ENCODE results near the gene PABPC3. TPM values are rescaled to one million over a fixed set of nuclear protein-coding genes. Genes with fewer than 3 reads are reported as not detected.

PABPC3 gene
- total and polyA plus RNA-seq, 2 of the 8 experiments (the other 6 are each of a cell fraction or from before 2014, with no cell fraction given), result 0.18 to 0.48 TPM

DNA sequence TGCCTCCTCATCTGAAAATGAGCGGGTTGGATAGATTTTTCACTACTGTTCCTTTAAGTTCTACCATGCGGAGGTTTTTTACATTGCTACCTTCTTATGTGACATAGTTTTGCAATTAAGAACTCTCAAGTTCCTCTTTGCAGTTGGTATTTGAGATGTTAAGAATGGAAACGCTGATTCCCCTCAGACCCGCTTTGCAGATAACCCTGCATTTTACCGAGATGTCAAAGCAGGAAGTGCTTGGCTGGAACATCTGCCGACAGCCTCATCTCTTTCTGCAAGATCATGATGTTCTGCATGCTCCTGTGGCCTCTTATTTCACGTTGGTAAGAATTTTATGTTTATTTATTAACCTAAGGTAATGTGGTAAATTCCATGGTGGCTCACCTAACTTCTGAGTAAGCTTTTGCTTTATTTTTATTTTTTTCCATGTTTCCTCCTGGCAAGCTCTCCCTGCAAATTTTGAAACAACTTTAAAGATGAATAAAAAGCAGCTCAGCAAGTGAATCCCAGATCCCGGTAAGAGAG lies 22.5 kb downstream of the PABPC3 start:
- Histone ChIP-seq H3K79me2 (ENCODE audit: control insufficient read depth in 1 of 2, insufficient read depth in 2 of 2, low read length in 2 of 2) (no peaks in the 10 kb centered on the region), H3K4me2 (ENCODE audit: insufficient read depth in 1 of 2, low read depth in 2 of 2, low read length in 2 of 2) (no peak overlapping the region), H4K5ac (ENCODE audit: insufficient read length, low read depth, low read length) (no peak overlapping the region), H4K91ac (replicated peaks; ENCODE audit: insufficient read length, low read length) (peak overlapping the region; percentile 8), H3K9me3 (ENCODE audit: insufficient read depth in 2 of 2, low read depth in 1 of 2, low read length in 1 of 2) (no peaks in the 10 kb centered on the region), H2AK5ac (ENCODE audit: low read depth, low read length) (no peak overlapping the region), H3K27ac (ENCODE audit: low read depth, low read length) (no peak overlapping the region), H3K14ac (ENCODE audit: insufficient read length) (no peak overlapping the region), H3K4ac (replicated peaks; ENCODE audit: insufficient read length, low read depth, low read length) (no peak overlapping the region), H4K20me1 (replicated peaks in 1 of 2; ENCODE audit: control insufficient read depth in 1 of 2, insufficient read depth in 2 of 2, low read length in 2 of 2) (no peaks in the 10 kb centered on the region), H2BK12ac (ENCODE audit: low read depth, low read length) (0 out of 2 replicates have a peak overlapping the region, but pooled peaks have one; percentile 2), H2BK15ac (ENCODE audit: low read length) (no peak overlapping the region), H2BK5ac (ENCODE audit: low read depth, low read length) (no peak overlapping the region), H3K18ac (ENCODE audit: extremely low read depth, low read length) (no peak overlapping the region), H3K9ac (replicated peaks in 1 of 4; ENCODE audit: extremely low read depth in 1 of 4, low read depth in 3 of 4, low read length in 3 of 4) (no peak overlapping the region), H3K23ac (ENCODE audit: insufficient read length) (no peak overlapping the region), H3K27me3 (replicated peaks in 1 of 4; ENCODE audit: control insufficient read depth in 3 of 4, extremely low read depth in 1 of 4, insufficient read depth in 3 of 4, low read length in 3 of 4) (no peaks in the 10 kb centered on the region; a peak in 1 of 7 replicates), H4K8ac (ENCODE audit: extremely low read depth, insufficient read depth, low read length) (no peak overlapping the region), H3K4me1 (replicated peaks in 1 of 4; ENCODE audit: control insufficient read depth in 3 of 4, insufficient read depth in 4 of 4, low read length in 3 of 4) (peaks cover 1 to 10% (median 4%) of the 10 kb centered on the region in 4 experiments; a peak in 6 of 7 replicates), H3K4me3 (ENCODE audit: extremely low read depth in 1 of 4, insufficient read depth in 2 of 4, low read depth in 3 of 4, low read length in 4 of 4) (no peak overlapping the region), H3K23me2 (ENCODE audit: low read depth, low read length) (no peaks in the 10 kb centered on the region; the same call in 1 of the 2 replicates), H2AFZ (ENCODE audit: low read length) (no peak overlapping the region), H3K56ac (replicated peaks; ENCODE audit: insufficient read length, low read depth, low read length) (no peak overlapping the region), H2BK20ac (ENCODE audit: low read length) (no peak overlapping the region), H2BK120ac (replicated peaks; ENCODE audit: low read depth, low read length) (no peak overlapping the region), H3K36me3 (ENCODE audit: control insufficient read depth in 2 of 4, insufficient read depth in 4 of 4, low read length in 3 of 4) (no peaks in the 10 kb centered on the region), H3K79me1 (ENCODE audit: low read depth, low read length) (no peaks in the 10 kb centered on the region)
- WGBS, 2 experiments (ENCODE audit: extremely low coverage in 1 of 2, insufficient coverage in 1 of 2, insufficient read length in 1 of 2, insufficient replicate concordance in 2 of 2, low coverage in 1 of 2, low lambda C conversion rate in 2 of 2, missing lambda C conversion rate in 1 of 2), result 83% methylated on average over 8 of the region's 8 CpGs; no CpG with 5 or more reads in 1 of the 2 experiments
- TF ChIP-seq CBX5 (IDR thresholded peaks at IDR 0.05; ENCODE audit: low read depth, low read length) (no peak), CHD1 (IDR thresholded peaks at IDR 0.05; ENCODE audit: low read depth, low read length) (no peak), EP300 (IDR thresholded peaks at IDR 0.05; ENCODE audit: borderline replicate concordance in 1 of 2, low read depth in 2 of 2, low read length in 2 of 2) (no peak), ASH2L (IDR thresholded peaks at IDR 0.05; ENCODE audit: low read length) (no peak), CEBPB (IDR thresholded peaks at IDR 0.05; ENCODE audit: low read depth, low read length) (no peak), RNF2 (IDR thresholded peaks at IDR 0.05; ENCODE audit: borderline replicate concordance, low read depth, low read length, missing control alignments, poor library complexity, severe bottlenecking) (no peak), BACH1 (IDR thresholded peaks at IDR 0.05; ENCODE audit: low read length) (no peak), ZNF274 (IDR thresholded peaks at IDR 0.05; ENCODE audit: borderline replicate concordance, extremely low read depth, low read length) (no peak), CREB1 (IDR thresholded peaks at IDR 0.05) (no peak)
- TF ChIP-seq, protein P1, sequence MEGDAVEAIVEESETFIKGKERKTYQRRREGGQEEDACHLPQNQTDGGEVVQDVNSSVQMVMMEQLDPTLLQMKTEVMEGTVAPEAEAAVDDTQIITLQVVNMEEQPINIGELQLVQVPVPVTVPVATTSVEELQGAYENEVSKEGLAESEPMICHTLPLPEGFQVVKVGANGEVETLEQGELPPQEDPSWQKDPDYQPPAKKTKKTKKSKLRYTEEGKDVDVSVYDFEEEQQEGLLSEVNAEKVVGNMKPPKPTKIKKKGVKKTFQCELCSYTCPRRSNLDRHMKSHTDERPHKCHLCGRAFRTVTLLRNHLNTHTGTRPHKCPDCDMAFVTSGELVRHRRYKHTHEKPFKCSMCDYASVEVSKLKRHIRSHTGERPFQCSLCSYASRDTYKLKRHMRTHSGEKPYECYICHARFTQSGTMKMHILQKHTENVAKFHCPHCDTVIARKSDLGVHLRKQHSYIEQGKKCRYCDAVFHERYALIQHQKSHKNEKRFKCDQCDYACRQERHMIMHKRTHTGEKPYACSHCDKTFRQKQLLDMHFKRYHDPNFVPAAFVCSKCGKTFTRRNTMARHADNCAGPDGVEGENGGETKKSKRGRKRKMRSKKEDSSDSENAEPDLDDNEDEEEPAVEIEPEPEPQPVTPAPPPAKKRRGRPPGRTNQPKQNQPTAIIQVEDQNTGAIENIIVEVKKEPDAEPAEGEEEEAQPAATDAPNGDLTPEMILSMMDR (IDR thresholded peaks at IDR 0.05; ENCODE audit: control extremely low read depth in 1 of 3, insufficient read depth in 1 of 3, low read depth in 1 of 3, low read length in 3 of 3), result no peak
- DNase-seq (ENCODE audit: low read depth in 1 of 2, low spot score in 2 of 2), result peak in 1 of 2 experiments; percentile 13
- FAIRE-seq, result no peak
- ChIA-PET POLR2A (ENCODE audit: partially characterized antibody) (no interaction called here), CTCF (ENCODE audit: partially characterized antibody) (interaction anchor here (0.6 to 1.2 kb wide), 2 partner anchors 104 to 123 kb away, joined by 3 to 5 read pairs; no protein-coding TSS in a partner anchor)
